Activated T-helper 1 cell treated with Interleukin-2 at 50 U/mL for 16 hours (primary cell): ENCODE measurements around the gene SPECC1L.

Experiments used
- DNase-seq: peaks from one replicate; pipeline ENCODE4 v3.0.0-alpha.2; 2020; ENCODE audit warnings: low read depth

SPECC1L gene

GRCh38 chr22:24414523-24414922, 143.9 kb downstream of the SPECC1L start:
- no peak for DNase-seq

GRCh38 chr22:24414984-24415945, 144.6 kb downstream of the SPECC1L start:
- no peak for DNase-seq

GRCh38 chr22:24416095-24416494, 145.5 kb downstream of the SPECC1L start:
- no peak for DNase-seq

GRCh38 chr22:24416611-24417010, 146.0 kb downstream of the SPECC1L start:
- no peak for DNase-seq

GRCh38 chr22:24417200-24417599, 146.6 kb downstream of the SPECC1L start:
- no peak for DNase-seq

- DNase-seq = no peak
Observed at GRCh38 chr22:24417901-24418641, 147.4 kb downstream of the SPECC1L start.

GRCh38 chr22:24418786-24419474, 148.3 kb downstream of the SPECC1L start:
- no peak for DNase-seq

GRCh38 chr22:24419475-24419850, 148.8 kb downstream of the SPECC1L start:
- DNase-seq = no peak

GRCh38 chr22:24420072-24420976, 149.7 kb downstream of the SPECC1L start:
- DNase-seq = no peak

GRCh38 chr22:24420977-24421343, 150.3 kb downstream of the SPECC1L start:
- DNase-seq = no peak

- no peak for DNase-seq
Observed at GRCh38 chr22:24421428-24421931, 150.8 kb downstream of the SPECC1L start.

- DNase-seq = no peak
Observed at GRCh38 chr22:24422102-24422665, 151.6 kb downstream of the SPECC1L start.

- peak; percentile 41 for DNase-seq
Observed at GRCh38 chr22:24423519-24424000, 152.9 kb downstream of the SPECC1L start.

GRCh38 chr22:24424001-24424900, 153.6 kb downstream of the SPECC1L start:
- no peak for DNase-seq

GRCh38 chr22:24424901-24425775, 154.5 kb downstream of the SPECC1L start:
- no peak for DNase-seq

- DNase-seq = no peak
Observed at GRCh38 chr22:24426436-24426835, 155.8 kb downstream of the SPECC1L start.

- DNase-seq = no peak
Observed at GRCh38 chr22:24426851-24427499, 156.3 kb downstream of the SPECC1L start.

GRCh38 chr22:24427500-24428164, 157.0 kb downstream of the SPECC1L start, which contains the start of gene ADORA2A:
TSS of gene ADORA2A (plus strand) at chr22:24427599. CDS start at chr22:24433405, 5,806 bp downstream.
- peak; percentile 70 for DNase-seq
